GM19025 (cell line): Measurements from ENCODE around the gene FRYL.
"Not testable (repeated sequence)": the region's sequence is repeated elsewhere in the genome, so short reads cannot be mapped to it uniquely, and the experiment has no call there.

Experiments used
- ATAC-seq: cut with Tn5 transposase; IDR thresholded peaks from one replicate; pipeline ENCODE4 v1.9.1; 2021; ENCODE audit warnings: mild to moderate bottlenecking, low read depth, moderate library complexity; ENCODE audit not compliant: unreplicated experiment

The FRYL gene

GRCh38 chr4:48668254-48669017 lies 111.6 kb downstream of the FRYL start:
- no peak for ATAC-seq

DNA sequence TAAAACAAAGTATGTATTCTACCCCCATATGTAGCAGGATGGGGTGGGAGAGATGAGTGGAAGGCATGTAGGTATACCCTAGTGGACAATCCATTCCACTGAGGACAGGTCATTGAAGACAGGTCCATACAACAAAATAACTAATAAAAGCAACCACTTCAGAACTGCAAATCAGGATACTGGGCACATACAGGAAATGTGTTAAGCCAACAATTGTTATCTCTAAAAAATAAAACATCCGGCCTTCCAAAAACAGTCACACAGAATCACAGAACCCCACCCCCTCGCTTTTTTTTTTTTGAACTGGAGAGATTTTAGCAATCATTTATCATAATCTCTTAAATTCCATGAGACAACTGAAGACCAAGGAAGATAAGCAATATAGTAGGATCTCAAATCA lies 112.9 kb downstream of the FRYL start:
- ATAC-seq, result no peak

DNA sequence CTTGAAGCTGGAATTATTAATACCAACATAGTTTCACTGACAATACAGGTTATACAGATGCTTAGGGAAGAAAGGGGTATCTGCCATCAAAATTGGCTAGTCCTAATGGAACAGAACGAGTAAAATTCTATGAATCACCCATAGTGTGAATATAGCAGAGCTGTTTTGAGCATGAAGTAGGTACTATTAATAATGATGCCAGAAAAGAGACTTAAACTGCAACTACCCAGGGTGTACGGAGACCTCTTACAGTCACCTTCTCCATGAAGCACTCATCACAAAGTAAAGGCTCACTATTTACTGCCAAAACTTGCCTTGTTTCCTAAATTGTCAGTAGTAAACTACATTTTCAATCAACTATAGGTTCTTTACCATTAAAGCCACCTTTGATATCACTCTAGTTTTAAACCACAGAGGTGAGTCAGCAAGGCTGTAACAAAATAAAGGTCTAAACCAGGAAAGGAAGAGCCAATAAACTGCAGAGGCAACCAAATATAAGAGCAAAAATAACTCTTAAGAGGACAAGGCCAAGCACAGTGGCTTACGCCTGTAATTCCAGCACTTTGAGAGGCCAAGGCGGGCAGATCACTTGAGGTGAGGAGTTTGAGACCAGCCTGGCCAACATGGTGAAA lies 114.4 kb downstream of the FRYL start:
- no peak for ATAC-seq

GRCh38 chr4:48664938-48665337 lies 115.1 kb downstream of the FRYL start:
- ATAC-seq, result no peak

DNA sequence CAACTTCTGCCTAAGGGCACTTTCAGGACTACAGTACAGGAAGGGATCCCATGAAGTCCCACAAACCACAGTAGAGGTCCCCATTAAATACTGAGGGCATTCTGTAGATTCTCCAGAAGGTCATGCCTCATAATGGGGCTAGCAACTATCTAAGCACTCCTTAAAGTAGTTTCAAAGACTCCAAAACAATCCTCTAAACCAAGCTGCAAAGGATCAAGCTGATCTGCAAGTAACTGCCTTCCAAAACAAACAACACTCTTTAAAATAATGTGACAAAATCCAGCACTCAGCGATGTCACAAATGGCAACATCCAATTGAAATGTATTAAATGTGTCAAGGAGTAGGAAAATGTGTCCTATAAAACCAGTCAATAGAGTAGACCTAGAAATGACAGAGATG lies 118.7 kb downstream of the FRYL start:
- no peak for ATAC-seq

DNA sequence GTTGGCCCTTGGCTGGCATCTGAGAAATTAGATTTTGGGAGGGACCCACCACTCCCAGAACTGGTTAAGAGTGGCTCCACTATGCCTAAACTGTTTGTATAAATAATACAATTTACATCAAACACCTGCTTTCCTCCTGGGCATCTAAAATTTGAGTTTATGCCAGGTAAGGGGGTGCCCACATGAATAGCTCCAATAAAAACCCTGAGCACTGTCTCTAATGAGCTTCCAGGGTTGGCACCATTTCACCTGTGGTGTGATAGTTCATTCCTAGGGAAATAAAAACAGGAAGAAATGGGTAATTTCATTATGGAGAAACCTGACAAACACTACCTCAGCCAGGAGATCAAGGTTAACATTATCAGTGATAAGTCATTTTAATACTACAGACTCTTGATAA lies 119.7 kb downstream of the FRYL start:
- no peak for ATAC-seq

GRCh38 chr4:48654015-48654664 lies 125.9 kb downstream of the FRYL start:
- ATAC-seq, result no peak

DNA sequence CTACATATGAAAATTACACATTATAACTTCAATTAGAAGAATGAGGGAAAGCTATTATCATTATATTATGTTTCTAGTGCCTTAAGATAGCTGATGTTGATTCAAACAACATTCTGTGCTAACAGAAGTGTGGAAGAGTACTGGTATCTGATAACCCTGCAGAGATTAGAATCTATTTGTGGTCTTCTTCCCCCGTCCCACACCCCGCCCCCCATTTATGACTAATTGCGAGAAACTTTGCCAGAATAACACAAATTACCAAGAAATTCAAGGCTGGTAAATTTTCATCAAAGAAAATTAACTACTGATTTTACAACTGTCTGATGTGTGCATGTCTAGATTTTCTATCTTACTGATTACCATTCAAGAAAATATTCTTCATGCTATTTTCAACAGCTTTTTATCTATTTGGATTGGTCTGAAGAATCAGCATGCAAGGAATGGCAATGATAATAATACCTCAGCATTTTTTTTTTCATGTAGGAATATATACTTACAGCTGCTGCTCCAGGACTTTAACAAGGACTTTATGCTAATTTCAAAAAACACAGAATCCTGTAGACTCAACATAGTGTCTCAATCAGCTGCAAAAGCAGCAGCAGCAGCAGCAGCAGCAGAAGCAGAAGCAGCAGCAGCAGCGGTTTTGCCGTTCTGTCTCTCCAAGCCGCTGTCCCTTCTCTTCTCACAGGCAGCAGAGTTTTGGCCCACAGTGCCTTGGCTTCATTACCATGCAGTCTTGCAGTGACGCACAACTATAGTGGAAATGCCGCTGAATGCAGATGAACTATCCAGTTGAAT lies 126.7 kb downstream of the FRYL start:
- no peak for ATAC-seq

DNA sequence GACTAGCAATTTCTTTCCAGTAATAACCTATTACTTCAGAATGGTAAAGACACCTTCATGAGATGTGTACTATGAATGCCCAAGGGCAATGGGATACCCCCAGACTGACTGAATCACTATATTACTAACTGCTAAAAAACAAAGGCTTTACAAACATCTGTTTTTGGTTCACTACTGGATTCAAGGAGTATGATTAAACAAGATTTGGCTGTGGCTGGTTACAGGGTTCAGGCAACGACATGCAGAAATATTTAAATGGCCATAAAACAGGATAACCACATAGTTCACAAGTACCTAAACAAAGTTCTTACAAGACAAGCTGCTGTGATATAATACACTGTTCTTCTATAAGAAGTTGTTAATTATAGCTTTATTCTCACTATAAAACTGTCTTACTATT lies 128.2 kb downstream of the FRYL start:
- no peak for ATAC-seq

GRCh38 chr4:48649505-48649904 lies 130.6 kb downstream of the FRYL start:
- no peak for ATAC-seq

- ATAC-seq, result no peak
These were observed 134.8 kb downstream of the FRYL start for GRCh38 chr4:48645225-48645794.

- no peak for ATAC-seq
These were observed 137.4 kb downstream of the FRYL start for GRCh38 chr4:48642421-48643374.

GRCh38 chr4:48641401-48641800 lies 138.7 kb downstream of the FRYL start:
- ATAC-seq, result no peak

DNA sequence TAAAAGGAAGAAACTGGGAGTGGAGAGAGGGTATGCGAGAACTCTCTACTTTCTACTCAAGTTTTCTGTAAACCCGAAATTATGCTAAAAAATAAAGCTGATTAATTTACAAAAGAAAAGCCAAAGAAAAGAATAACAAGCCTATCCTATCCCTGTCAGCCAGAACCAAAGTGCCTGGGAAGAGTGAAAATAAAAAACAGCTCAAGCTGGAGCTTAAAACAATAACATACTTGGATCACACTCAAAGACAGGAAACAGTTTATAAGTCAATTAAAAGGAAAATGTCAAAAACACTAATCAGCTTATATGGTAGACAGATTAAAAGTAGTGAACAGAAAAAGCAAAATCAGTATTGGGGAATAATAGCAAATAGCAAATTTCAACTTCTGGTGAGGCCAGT lies 139.4 kb downstream of the FRYL start:
- no peak for ATAC-seq

DNA sequence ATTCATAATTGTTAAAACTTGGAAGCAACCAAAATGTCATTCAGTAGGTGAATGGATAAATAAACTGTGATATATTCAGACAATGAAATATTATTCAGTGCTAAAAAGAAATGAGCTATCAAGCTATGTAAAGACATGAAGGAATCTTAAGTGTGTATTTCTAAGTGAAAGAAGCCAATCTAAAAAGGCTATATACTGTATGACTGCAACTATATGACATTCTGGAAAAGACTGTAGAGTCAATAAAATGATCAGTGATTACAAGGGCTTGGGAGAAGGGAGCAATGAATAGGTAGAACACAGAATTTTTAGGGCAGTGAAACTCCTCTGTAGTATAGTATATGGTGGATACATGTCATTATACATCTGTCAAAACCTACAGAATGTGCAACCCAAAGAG lies 139.9 kb downstream of the FRYL start:
- ATAC-seq, result no peak

GRCh38 chr4:48639807-48640206 lies 140.3 kb downstream of the FRYL start:
- ATAC-seq, result no peak

DNA sequence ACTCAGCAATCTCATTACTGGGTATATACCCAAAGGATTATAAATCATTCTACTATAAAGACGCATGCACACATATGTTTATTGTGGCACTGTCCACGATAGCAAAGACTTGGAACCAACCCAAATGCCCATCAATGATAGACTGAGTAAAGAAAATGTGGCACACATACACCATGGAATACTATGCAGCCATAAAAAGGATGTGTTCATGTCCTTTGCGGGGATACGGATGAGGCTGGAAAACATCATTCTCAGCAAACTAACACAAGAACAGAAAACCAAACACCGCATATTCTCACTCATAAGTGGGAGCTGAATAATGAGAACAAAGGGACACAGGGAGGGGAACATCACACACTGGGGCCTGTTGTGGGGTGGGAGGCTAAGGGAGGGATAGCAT lies 141.5 kb downstream of the FRYL start:
- ATAC-seq, result not testable (repeated sequence)

- no peak for ATAC-seq
These were observed 143.2 kb downstream of the FRYL start for GRCh38 chr4:48636911-48637310.

DNA sequence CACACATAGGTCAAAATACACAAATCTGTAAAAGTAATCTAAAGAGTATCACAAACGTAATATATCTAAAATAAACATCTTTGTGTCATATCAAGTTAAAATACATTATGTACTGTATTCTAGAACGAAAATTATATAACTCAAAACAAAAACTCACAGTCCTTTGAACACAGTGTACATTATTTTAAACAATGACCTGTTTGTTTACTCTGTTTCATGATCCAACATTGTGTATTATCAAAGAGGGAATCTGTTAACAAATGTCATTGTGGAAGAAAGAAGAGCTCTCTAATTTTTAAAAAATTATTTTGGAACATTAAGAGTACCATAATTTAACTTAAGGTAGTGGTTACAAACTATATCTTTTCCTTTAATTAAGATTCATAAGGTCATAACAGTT lies 144.1 kb downstream of the FRYL start:
- no peak for ATAC-seq

- ATAC-seq, result no peak
These were observed 144.8 kb downstream of the FRYL start for GRCh38 chr4:48635310-48635709.
